Panc1 (cell line): ENCODE measurements around the gene POLR2C. TPM values are rescaled to one million over a fixed set of nuclear protein-coding genes. Genes with fewer than 3 reads are reported as not detected.

Experiments
- ATAC-seq: fragments of 200-7000 bp; cut with Tn5 transposase; 2 replicates; pipeline ENCODE4 v1.9.1; 2020; ENCODE audit warnings: mild to moderate bottlenecking, moderate library complexity
- BruUV-seq: library from RNA; stranded (reverse); fragments of 400-500 nt; replicated peaks from 2 replicates; lab custom pipeline; 2021; lab: Mats Ljungman, UMichigan
- CTCF ChIA-PET: fragments of 300-600 bp; sonication (Branson Sonifier 250); formaldehyde crosslinking; loops from one replicate; lab custom pipeline; 2022; ENCODE audit warnings: antibody characterized with exemption; lab: Charles Lee
- POLR2A ChIA-PET: fragments of 300-600 bp; sonication (Branson Sonifier 250); formaldehyde crosslinking; loops from one replicate; lab custom pipeline; 2022; ENCODE audit warnings: antibody characterized with exemption; lab: Charles Lee
- DNase-seq: peaks from one replicate; pipeline ENCODE4 v3.0.0-alpha.2; 2010; ENCODE audit warnings: low read depth, low spot score
- H3K27ac ChIP-seq: 2 replicates; pipeline ENCODE4 v1.5.1; 2011; ENCODE audit warnings: mild to moderate bottlenecking, low read length, inconsistent platforms
- H3K27me3 ChIP-seq: fragments of 200-500 bp; sonication (Bioruptor generic); 2 replicates; pipeline ENCODE4 v1.6.0; 2014; ENCODE audit warnings: low read length, inconsistent platforms; ENCODE audit not compliant: control insufficient read depth, insufficient read depth
- H3K36me3 ChIP-seq: fragments of 200-500 bp; sonication (Bioruptor generic); 2 replicates; pipeline ENCODE4 v1.5.1; 2014; ENCODE audit warnings: inconsistent platforms, mild to moderate bottlenecking, low read length, moderate library complexity; ENCODE audit not compliant: control insufficient read depth, insufficient read depth
- H3K4me1 ChIP-seq: 2 replicates; pipeline ENCODE4 v1.5.1; 2011; ENCODE audit warnings: inconsistent platforms, mild to moderate bottlenecking, low read length, moderate library complexity; ENCODE audit not compliant: control insufficient read depth, insufficient read depth
- H3K4me3 ChIP-seq, 2 experiments: 2 replicates each; pipeline ENCODE4 v1.5.1; 2011 to 2012; ENCODE audit warnings: low read depth in 2 of 2, low read length in 2 of 2, mild to moderate bottlenecking in 2 of 2, inconsistent platforms in 1 of 2, moderate library complexity in 1 of 2
- H3K9me3 ChIP-seq: fragments of 200-500 bp; sonication (Bioruptor generic); 2 replicates; pipeline ENCODE4 v1.5.1; 2014; ENCODE audit warnings: low read depth, mild to moderate bottlenecking, inconsistent platforms, low read length, moderate library complexity; ENCODE audit not compliant: control insufficient read depth, insufficient read depth
- POLR2AphosphoS5 ChIP-seq: IDR thresholded peaks from 2 replicates; pipeline ENCODE4 v1.6.1; 2012; ENCODE audit warnings: mild to moderate bottlenecking, low read depth, low read length, moderate library complexity
- SIN3A ChIP-seq: IDR thresholded peaks from 2 replicates; pipeline ENCODE4 v1.6.1; 2012; ENCODE audit warnings: low read depth, mild to moderate bottlenecking, low read length, moderate library complexity, borderline replicate concordance; ENCODE audit not compliant: insufficient read depth
- TCF7L2 ChIP-seq: IDR thresholded peaks from 2 replicates; pipeline ENCODE4 v1.6.1; 2011; ENCODE audit warnings: mild to moderate bottlenecking, low read depth, low read length, inconsistent platforms
- in situ Hi-C: cut with HindIII; loops from 2 replicates; pipeline ENCODE4 v1.10.0; 2016; ENCODE audit warnings: low sequenced_read_pairs, low pct_unique_long_range_greater_than_20kb
- intact Hi-C: fragments of 100-400 bp; cut with micrococcal nuclease; formaldehyde crosslinking; loops from one replicate; pipeline ENCODE4 v1.10.0; 2022; ENCODE audit not compliant: unreplicated experiment
- total RNA-seq: library from RNA; stranded (reverse); gene quantifications from one replicate; pipeline ENCODE4 v1.2.1, GENCODE V29; 2021; ENCODE audit not compliant: unreplicated experiment
- TF ChIP-seq, protein P1 (sequence below), 2 experiments: IDR thresholded peaks; 2 replicates each; pipeline ENCODE4 v1.6.1; 2011 to 2012; ENCODE audit warnings: low read depth in 2 of 2, control low read depth in 1 of 2, low read length in 1 of 2, mild to moderate bottlenecking in 1 of 2, moderate library complexity in 1 of 2; ENCODE audit not compliant: insufficient read depth in 1 of 2
- TF ChIP-seq, protein P2 (sequence below): fragments of 450-650 bp; IDR thresholded peaks from 2 replicates; pipeline ENCODE4 v1.5.1; 2017; ENCODE audit warnings: mild to moderate bottlenecking

POLR2C gene
- total RNA-seq, 1 experiment from 2014 or later = 53.9 TPM

DNA sequence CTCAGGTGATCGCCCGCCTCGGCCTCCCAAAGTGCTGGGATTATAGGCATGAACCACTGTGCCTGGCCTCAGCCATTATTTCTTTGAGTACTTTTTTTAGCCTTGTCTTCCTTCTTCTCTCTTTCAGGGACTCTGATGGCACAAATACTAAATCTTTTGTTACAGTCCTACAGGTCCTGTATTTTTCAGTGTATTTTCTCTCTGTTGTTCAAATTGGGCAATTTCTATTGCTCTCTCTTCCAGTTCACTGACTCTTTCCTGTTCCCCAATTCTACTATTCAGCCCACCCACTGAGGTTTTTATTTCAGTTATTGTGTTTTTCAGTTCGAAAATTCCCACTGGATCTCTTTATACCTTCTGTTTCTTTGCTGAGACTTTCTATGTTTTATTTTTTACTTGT is 31.3 kb downstream of the POLR2C start:
- Histone ChIP-seq H3K27ac (no peak overlapping the region), H3K27me3 (no peaks in the 10 kb centered on the region), H3K9me3 (no peaks in the 10 kb centered on the region), H3K4me3 (no peak overlapping the region), H3K36me3 (no peaks in the 10 kb centered on the region), H3K4me1 (no peaks in the 10 kb centered on the region)
- ATAC-seq (no peak), DNase-seq (no peak)
- no TSS peak for BruUV-seq
- ChIA-PET CTCF (no interaction called here), POLR2A (no interaction called here)
- in situ Hi-C loops (no loop called here), intact Hi-C loops (no loop called here)
- TF ChIP-seq POLR2AphosphoS5 (no peak), SIN3A (no peak), TCF7L2 (no peak)
- TF ChIP-seq, protein P1, sequence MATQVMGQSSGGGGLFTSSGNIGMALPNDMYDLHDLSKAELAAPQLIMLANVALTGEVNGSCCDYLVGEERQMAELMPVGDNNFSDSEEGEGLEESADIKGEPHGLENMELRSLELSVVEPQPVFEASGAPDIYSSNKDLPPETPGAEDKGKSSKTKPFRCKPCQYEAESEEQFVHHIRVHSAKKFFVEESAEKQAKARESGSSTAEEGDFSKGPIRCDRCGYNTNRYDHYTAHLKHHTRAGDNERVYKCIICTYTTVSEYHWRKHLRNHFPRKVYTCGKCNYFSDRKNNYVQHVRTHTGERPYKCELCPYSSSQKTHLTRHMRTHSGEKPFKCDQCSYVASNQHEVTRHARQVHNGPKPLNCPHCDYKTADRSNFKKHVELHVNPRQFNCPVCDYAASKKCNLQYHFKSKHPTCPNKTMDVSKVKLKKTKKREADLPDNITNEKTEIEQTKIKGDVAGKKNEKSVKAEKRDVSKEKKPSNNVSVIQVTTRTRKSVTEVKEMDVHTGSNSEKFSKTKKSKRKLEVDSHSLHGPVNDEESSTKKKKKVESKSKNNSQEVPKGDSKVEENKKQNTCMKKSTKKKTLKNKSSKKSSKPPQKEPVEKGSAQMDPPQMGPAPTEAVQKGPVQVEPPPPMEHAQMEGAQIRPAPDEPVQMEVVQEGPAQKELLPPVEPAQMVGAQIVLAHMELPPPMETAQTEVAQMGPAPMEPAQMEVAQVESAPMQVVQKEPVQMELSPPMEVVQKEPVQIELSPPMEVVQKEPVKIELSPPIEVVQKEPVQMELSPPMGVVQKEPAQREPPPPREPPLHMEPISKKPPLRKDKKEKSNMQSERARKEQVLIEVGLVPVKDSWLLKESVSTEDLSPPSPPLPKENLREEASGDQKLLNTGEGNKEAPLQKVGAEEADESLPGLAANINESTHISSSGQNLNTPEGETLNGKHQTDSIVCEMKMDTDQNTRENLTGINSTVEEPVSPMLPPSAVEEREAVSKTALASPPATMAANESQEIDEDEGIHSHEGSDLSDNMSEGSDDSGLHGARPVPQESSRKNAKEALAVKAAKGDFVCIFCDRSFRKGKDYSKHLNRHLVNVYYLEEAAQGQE (IDR thresholded peaks at IDR 0.05; ENCODE audit: insufficient read depth in 1 of 2, low read depth in 2 of 2, low read length in 1 of 2) = no peak
- TF ChIP-seq, protein P2, sequence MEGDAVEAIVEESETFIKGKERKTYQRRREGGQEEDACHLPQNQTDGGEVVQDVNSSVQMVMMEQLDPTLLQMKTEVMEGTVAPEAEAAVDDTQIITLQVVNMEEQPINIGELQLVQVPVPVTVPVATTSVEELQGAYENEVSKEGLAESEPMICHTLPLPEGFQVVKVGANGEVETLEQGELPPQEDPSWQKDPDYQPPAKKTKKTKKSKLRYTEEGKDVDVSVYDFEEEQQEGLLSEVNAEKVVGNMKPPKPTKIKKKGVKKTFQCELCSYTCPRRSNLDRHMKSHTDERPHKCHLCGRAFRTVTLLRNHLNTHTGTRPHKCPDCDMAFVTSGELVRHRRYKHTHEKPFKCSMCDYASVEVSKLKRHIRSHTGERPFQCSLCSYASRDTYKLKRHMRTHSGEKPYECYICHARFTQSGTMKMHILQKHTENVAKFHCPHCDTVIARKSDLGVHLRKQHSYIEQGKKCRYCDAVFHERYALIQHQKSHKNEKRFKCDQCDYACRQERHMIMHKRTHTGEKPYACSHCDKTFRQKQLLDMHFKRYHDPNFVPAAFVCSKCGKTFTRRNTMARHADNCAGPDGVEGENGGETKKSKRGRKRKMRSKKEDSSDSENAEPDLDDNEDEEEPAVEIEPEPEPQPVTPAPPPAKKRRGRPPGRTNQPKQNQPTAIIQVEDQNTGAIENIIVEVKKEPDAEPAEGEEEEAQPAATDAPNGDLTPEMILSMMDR = no peak

DNA sequence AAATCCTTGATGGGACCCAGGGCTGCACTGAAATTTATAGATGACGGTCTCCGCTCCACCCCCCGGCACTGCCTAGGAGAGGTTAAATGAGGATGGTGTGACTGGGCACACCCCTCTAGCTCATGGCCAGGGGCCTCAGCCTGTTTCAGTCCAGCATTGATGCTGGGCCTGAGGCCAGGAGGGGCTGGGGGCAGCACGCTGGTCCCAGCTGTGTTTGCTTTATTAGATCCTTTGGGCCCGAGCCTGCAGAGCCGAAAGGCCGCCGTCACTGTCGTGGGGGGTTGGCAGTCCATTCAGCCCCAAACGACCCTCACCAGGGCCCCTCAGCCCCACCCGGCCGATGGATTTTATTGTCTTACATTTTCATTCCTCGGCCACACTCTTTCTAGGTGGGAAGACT is 34.6 kb downstream of the POLR2C start:
- no peak for ATAC-seq
- Histone ChIP-seq H3K36me3 (no peaks in the 10 kb centered on the region), H3K4me1 (no peaks in the 10 kb centered on the region), H3K27ac (no peak overlapping the region), H3K4me3 (no peak overlapping the region), H3K27me3 (no peaks in the 10 kb centered on the region), H3K9me3 (no peaks in the 10 kb centered on the region)
- TF ChIP-seq SIN3A (no peak), TCF7L2 (no peak), POLR2AphosphoS5 (no peak)
- TF ChIP-seq, protein P1 (IDR thresholded peaks at IDR 0.05; ENCODE audit: insufficient read depth in 1 of 2, low read depth in 2 of 2, low read length in 1 of 2) = no peak
- TF ChIP-seq, protein P2 = no peak
- DNase-seq = no peak
- POLR2A ChIA-PET = interaction anchor here (0.7 kb wide), 1 partner anchor 11 kb away, joined by 9 read pairs; the partner anchor contains the start of gene DOK4
- CTCF ChIA-PET = no interaction called here
- in situ Hi-C loops (no loop called here), intact Hi-C loops (no loop called here)
- BruUV-seq = no TSS peak
